ENCODE measurements around the gene SPOP. TPM values are rescaled to one million over a fixed set of nuclear protein-coding genes. Genes with fewer than 3 reads are reported as not detected.

The SPOP gene
- total and polyA plus RNA-seq, 2 donors, result 54.7 to 64.3 TPM

GRCh38 chr17:49700960-49701359 lies 23.1 kb upstream of the SPOP start:
- Histone ChIP-seq H3K27me3 (ENCODE audit: control insufficient read depth in 2 of 2, insufficient read depth in 1 of 2, low read length in 1 of 2) (no peaks in the 10 kb centered on the region), H3K4me1 (ENCODE audit: control insufficient read depth in 2 of 2, insufficient read depth in 2 of 2, low read length in 2 of 2) (peaks cover 7 to 33% of the 10 kb centered on the region in 2 donors), H3K36me3 (ENCODE audit: control insufficient read depth in 2 of 2, insufficient read depth in 2 of 2, low read length in 1 of 2) (peaks cover 57 to 58% of the 10 kb centered on the region in 2 donors), H3K9me3 (ENCODE audit: control insufficient read depth in 2 of 2, insufficient read depth in 1 of 2, low read length in 1 of 2) (no peaks in the 10 kb centered on the region), H3K4me3 (ENCODE audit: low read length in 2 of 2) (no peak overlapping the region), H3K27ac (ENCODE audit: low read depth in 1 of 2, low read length in 1 of 2) (no peak overlapping the region)
- DNase-seq (ENCODE audit: low read depth in 6 of 9, low spot score in 9 of 9), result no peak
- WGBS, result 98% methylated on average over 6 of the region's 6 CpGs

- peaks cover 48 to 49% of the 10 kb centered on the region in 2 donors for H3K36me3 ChIP-seq (ENCODE audit: control insufficient read depth in 2 of 2, insufficient read depth in 2 of 2, low read length in 1 of 2)
- WGBS, result 45% methylated on average over 8 of the region's 8 CpGs
These were observed 22.2 kb upstream of the SPOP start for GRCh38 chr17:49699966-49700575.

GRCh38 chr17:49698005-49698404 lies 20.1 kb upstream of the SPOP start:
- 95% methylated on average over 6 of the region's 6 CpGs for WGBS
- Histone ChIP-seq H3K4me1 (ENCODE audit: control insufficient read depth in 2 of 2, insufficient read depth in 2 of 2, low read length in 2 of 2) (peaks cover 7 to 41% of the 10 kb centered on the region in 2 donors), H3K27ac (ENCODE audit: low read depth in 1 of 2, low read length in 1 of 2) (no peak overlapping the region)

More at GRCh38 chr17:49699966-49700575, 22.2 kb upstream of the SPOP start:
- Histone ChIP-seq H3K4me1 (ENCODE audit: control insufficient read depth in 2 of 2, insufficient read depth in 2 of 2, low read length in 2 of 2) (peaks cover 7 to 38% of the 10 kb centered on the region in 2 donors), H3K27ac (ENCODE audit: low read depth in 1 of 2, low read length in 1 of 2) (peak overlapping the region in 1 of 2 donors; percentile 65), H3K27me3 (ENCODE audit: control insufficient read depth in 2 of 2, insufficient read depth in 1 of 2, low read length in 1 of 2) (no peaks in the 10 kb centered on the region), H3K4me3 (ENCODE audit: low read length in 2 of 2) (no peak overlapping the region), H3K9me3 (ENCODE audit: control insufficient read depth in 2 of 2, insufficient read depth in 1 of 2, low read length in 1 of 2) (no peaks in the 10 kb centered on the region)
- peak in 3 of 9 donors; percentile 41 to 64 (median 45) for DNase-seq (ENCODE audit: low read depth in 6 of 9, low spot score in 9 of 9)

DNA sequence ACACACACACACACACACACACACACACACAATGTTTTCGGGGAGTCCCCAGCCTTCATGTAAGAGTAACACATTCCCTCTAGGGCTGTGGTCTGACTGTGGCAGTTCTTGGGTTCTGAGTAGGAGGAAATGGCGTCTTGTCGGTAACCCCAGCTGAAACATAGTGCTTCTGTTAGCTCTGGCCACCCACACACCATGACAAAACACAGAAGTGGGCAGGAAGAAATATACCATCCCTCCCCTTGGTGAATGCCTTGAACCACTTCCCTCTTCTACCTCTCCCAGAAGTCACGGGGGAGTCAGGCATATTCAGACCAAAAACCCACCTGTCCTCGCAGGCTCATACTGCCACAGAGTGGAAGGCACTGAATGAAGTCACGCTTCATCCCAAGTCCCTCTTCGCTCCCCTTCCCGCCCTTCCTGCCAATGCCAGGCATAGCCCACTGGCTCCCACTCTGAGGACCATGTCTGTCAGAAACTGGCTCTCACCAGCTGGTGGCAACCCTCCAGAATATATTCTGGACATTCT lies 18.4 kb upstream of the SPOP start:
- H3K27ac ChIP-seq (ENCODE audit: low read depth in 1 of 2, low read length in 1 of 2), result peak overlapping the region; percentile 32 to 78
- DNase-seq (ENCODE audit: low read depth in 6 of 9, low spot score in 9 of 9), result peak in 3 of 9 donors; percentile 48 to 80 (median 51)
- H3K4me3 ChIP-seq (ENCODE audit: low read length in 2 of 2), result no peak overlapping the region
- peaks cover 0 to 8% of the 10 kb centered on the region in 2 donors for H3K27me3 ChIP-seq (ENCODE audit: control insufficient read depth in 2 of 2, insufficient read depth in 1 of 2, low read length in 1 of 2)
- H3K36me3 ChIP-seq (ENCODE audit: control insufficient read depth in 2 of 2, insufficient read depth in 2 of 2, low read length in 1 of 2), result peaks cover 11 to 14% of the 10 kb centered on the region in 2 donors
- 37% methylated on average over 8 of the region's 8 CpGs for WGBS
- peaks cover 7 to 41% of the 10 kb centered on the region in 2 donors for H3K4me1 ChIP-seq (ENCODE audit: control insufficient read depth in 2 of 2, insufficient read depth in 2 of 2, low read length in 2 of 2)
- no peaks in the 10 kb centered on the region for H3K9me3 ChIP-seq (ENCODE audit: control insufficient read depth in 2 of 2, insufficient read depth in 1 of 2, low read length in 1 of 2)

More at GRCh38 chr17:49698005-49698404, 20.1 kb upstream of the SPOP start:
- no peak for DNase-seq (ENCODE audit: low read depth in 6 of 9, low spot score in 9 of 9)
- Histone ChIP-seq H3K9me3 (ENCODE audit: control insufficient read depth in 2 of 2, insufficient read depth in 1 of 2, low read length in 1 of 2) (no peaks in the 10 kb centered on the region), H3K4me3 (ENCODE audit: low read length in 2 of 2) (no peak overlapping the region), H3K36me3 (ENCODE audit: control insufficient read depth in 2 of 2, insufficient read depth in 2 of 2, low read length in 1 of 2) (peaks cover 28 to 30% of the 10 kb centered on the region in 2 donors), H3K27me3 (ENCODE audit: control insufficient read depth in 2 of 2, insufficient read depth in 1 of 2, low read length in 1 of 2) (peaks cover 0 to 6% of the 10 kb centered on the region in 2 donors)

GRCh38 chr17:49695698-49696232 lies 17.9 kb upstream of the SPOP start:
- DNase-seq (ENCODE audit: low read depth in 6 of 9, low spot score in 9 of 9), result peak in 1 of 9 donors; percentile 20
- 45% methylated on average over 5 of the region's 5 CpGs for WGBS
- peak overlapping the region in 1 of 2 donors; percentile 36 for H3K27ac ChIP-seq (ENCODE audit: low read depth in 1 of 2, low read length in 1 of 2)

DNA sequence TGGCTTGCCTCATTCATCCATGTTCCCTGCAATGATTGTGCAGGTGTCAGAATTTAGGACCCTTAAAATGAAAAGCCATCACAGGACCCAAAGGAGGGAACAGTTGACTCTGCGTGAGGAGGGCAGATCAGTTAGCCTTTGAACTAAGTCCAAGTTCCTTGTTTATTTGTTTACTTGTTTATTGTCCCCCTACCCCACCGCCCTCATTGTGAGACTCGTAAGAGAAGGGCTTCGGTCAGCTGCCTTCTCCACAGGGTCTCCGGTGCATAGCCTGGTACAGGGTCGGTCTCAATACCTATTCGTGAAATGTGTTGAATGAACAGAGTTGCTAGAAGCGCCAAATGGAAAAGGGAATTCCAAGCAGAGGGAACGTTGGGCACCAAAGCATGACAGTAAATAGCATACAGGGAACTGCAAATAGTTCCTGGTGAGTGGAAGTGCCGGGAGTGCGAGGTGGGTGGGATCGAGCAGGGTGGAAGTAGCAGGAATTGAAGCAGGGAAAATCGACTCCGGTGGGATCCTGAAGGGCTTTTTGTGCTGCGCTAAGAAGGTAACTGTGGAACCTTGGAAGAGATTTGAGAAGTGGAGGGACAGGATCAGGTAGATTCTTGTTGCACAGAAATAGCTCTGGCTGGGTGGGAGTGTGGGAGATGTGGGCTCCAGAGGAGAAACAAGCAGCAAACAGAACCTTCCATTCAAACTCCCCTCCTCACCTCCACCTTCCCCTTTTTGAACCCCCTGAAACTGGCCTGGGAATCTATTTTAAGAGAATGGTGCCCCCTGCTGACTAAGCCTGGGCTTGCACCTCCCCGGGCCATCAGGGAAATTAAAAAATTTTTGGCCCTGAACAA lies 17.2 kb upstream of the SPOP start:
- WGBS, result 50% methylated on average over 16 of the region's 16 CpGs
- Histone ChIP-seq H3K9me3 (ENCODE audit: control insufficient read depth in 2 of 2, insufficient read depth in 1 of 2, low read length in 1 of 2) (no peaks in the 10 kb centered on the region), H3K27ac (ENCODE audit: low read depth in 1 of 2, low read length in 1 of 2) (no peak overlapping the region), H3K4me3 (ENCODE audit: low read length in 2 of 2) (no peak overlapping the region), H3K27me3 (ENCODE audit: control insufficient read depth in 2 of 2, insufficient read depth in 1 of 2, low read length in 1 of 2) (peaks cover 0 to 8% of the 10 kb centered on the region in 2 donors), H3K36me3 (ENCODE audit: control insufficient read depth in 2 of 2, insufficient read depth in 2 of 2, low read length in 1 of 2) (peaks cover under 1 to 1% of the 10 kb centered on the region in 2 donors), H3K4me1 (ENCODE audit: control insufficient read depth in 2 of 2, insufficient read depth in 2 of 2, low read length in 2 of 2) (peaks cover 3 to 31% of the 10 kb centered on the region in 2 donors)
- DNase-seq (ENCODE audit: low read depth in 6 of 9, low spot score in 9 of 9), result peak in 4 of 9 donors; percentile 42 to 75 (median 59)

More at GRCh38 chr17:49695698-49696232, 17.9 kb upstream of the SPOP start:
- H3K4me3 ChIP-seq (ENCODE audit: low read length in 2 of 2), result no peak overlapping the region
- H3K4me1 ChIP-seq (ENCODE audit: control insufficient read depth in 2 of 2, insufficient read depth in 2 of 2, low read length in 2 of 2), result peaks cover 7 to 38% of the 10 kb centered on the region in 2 donors
- peaks cover 0 to 8% of the 10 kb centered on the region in 2 donors for H3K27me3 ChIP-seq (ENCODE audit: control insufficient read depth in 2 of 2, insufficient read depth in 1 of 2, low read length in 1 of 2)
- H3K9me3 ChIP-seq (ENCODE audit: control insufficient read depth in 2 of 2, insufficient read depth in 1 of 2, low read length in 1 of 2), result no peaks in the 10 kb centered on the region
- peaks cover 6 to 8% of the 10 kb centered on the region in 2 donors for H3K36me3 ChIP-seq (ENCODE audit: control insufficient read depth in 2 of 2, insufficient read depth in 2 of 2, low read length in 1 of 2)

- no peak for DNase-seq (ENCODE audit: low read depth in 6 of 9, low spot score in 9 of 9)
- no peak overlapping the region for H3K4me3 ChIP-seq (ENCODE audit: low read length in 2 of 2)
- H3K27ac ChIP-seq (ENCODE audit: low read depth in 1 of 2, low read length in 1 of 2), result no peak overlapping the region
- peaks cover 10 to 32% of the 10 kb centered on the region in 2 donors for H3K4me1 ChIP-seq (ENCODE audit: control insufficient read depth in 2 of 2, insufficient read depth in 2 of 2, low read length in 2 of 2)
- no peaks in the 10 kb centered on the region for H3K9me3 ChIP-seq (ENCODE audit: control insufficient read depth in 2 of 2, insufficient read depth in 1 of 2, low read length in 1 of 2)
- H3K27me3 ChIP-seq (ENCODE audit: control insufficient read depth in 2 of 2, insufficient read depth in 1 of 2, low read length in 1 of 2), result peaks cover 0 to 8% of the 10 kb centered on the region in 2 donors
- WGBS, result 98% methylated on average over 4 of the region's 4 CpGs
- no peaks in the 10 kb centered on the region for H3K36me3 ChIP-seq (ENCODE audit: control insufficient read depth in 2 of 2, insufficient read depth in 2 of 2, low read length in 1 of 2)
These were observed 14.9 kb upstream of the SPOP start for GRCh38 chr17:49692751-49693150.

DNA sequence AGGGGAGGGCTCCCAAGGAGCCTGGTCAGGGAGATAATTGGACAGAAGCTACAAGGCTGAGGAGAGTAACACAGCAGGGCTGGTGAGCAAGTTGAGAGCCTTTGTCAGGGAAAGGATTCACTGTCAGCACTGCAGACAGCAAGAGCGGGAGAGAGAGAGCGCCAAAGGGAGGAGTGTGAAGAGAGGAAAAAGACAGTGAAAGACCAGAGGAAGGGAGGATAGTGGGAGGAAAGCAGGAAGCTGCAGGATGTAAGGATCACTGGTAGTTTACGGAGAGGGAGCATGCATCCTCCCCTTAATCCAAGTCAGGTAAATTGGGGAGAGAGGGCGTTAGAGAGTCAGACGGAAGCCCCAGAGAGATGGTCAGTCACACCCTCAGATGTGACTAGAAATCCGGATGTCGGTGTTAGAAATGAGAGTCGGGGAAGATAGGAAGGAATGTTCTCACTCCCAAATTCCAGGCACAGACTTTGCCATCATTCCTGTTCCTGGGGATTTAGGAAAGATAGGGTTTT lies 13.8 kb upstream of the SPOP start:
- H3K27me3 ChIP-seq (ENCODE audit: control insufficient read depth in 2 of 2, insufficient read depth in 1 of 2, low read length in 1 of 2), result peaks cover 0 to 8% of the 10 kb centered on the region in 2 donors
- no peak overlapping the region for H3K27ac ChIP-seq (ENCODE audit: low read depth in 1 of 2, low read length in 1 of 2)
- WGBS, result 94% methylated on average over 8 of the region's 8 CpGs
- DNase-seq (ENCODE audit: low read depth in 6 of 9, low spot score in 9 of 9), result no peak
- no peak overlapping the region for H3K4me3 ChIP-seq (ENCODE audit: low read length in 2 of 2)
- H3K4me1 ChIP-seq (ENCODE audit: control insufficient read depth in 2 of 2, insufficient read depth in 2 of 2, low read length in 2 of 2), result peaks cover 10 to 36% of the 10 kb centered on the region in 2 donors
- H3K9me3 ChIP-seq (ENCODE audit: control insufficient read depth in 2 of 2, insufficient read depth in 1 of 2, low read length in 1 of 2), result no peaks in the 10 kb centered on the region
- no peaks in the 10 kb centered on the region for H3K36me3 ChIP-seq (ENCODE audit: control insufficient read depth in 2 of 2, insufficient read depth in 2 of 2, low read length in 1 of 2)

All from thymus (tissue), 11 donors.